KMS-11 (cell line): ENCODE results near the gene SEZ6L2.
"Not testable (repeated sequence)": the region's sequence is repeated elsewhere in the genome, so short reads cannot be mapped to it uniquely, and the experiment has no call there.

ENCODE experiments used
- H2AFZ ChIP-seq: fragments of 200-600 bp; sonication (generic); 2 replicates; pipeline ENCODE4 v1.6.1; 2016; ENCODE audit warnings: antibody characterized with exemption, mixed run types, low read depth
- H3K27ac ChIP-seq: fragments of 200-600 bp; sonication (generic); 2 replicates; pipeline ENCODE4 v1.6.1; 2016; ENCODE audit warnings: mild to moderate bottlenecking, mixed run types
- H3K27me3 ChIP-seq: fragments of 200-600 bp; sonication (generic); 2 replicates; pipeline ENCODE4 v1.6.1; 2017; ENCODE audit warnings: mild to moderate bottlenecking, low read depth, mixed run types, moderate library complexity; ENCODE audit not compliant: insufficient read depth
- H3K36me3 ChIP-seq: fragments of 200-600 bp; sonication (generic); 2 replicates; pipeline ENCODE4 v1.6.1; 2017; ENCODE audit warnings: mild to moderate bottlenecking, mixed run types; ENCODE audit not compliant: insufficient read depth
- H3K4me1 ChIP-seq: fragments of 200-600 bp; sonication (generic); 2 replicates; pipeline ENCODE4 v1.6.1; 2016; ENCODE audit warnings: mild to moderate bottlenecking, low read depth, mixed run types; ENCODE audit not compliant: poor library complexity, severe bottlenecking
- H3K4me2 ChIP-seq: fragments of 200-600 bp; sonication (generic); 2 replicates; pipeline ENCODE4 v1.7.0; 2016; ENCODE audit warnings: mild to moderate bottlenecking, mixed run types
- H3K4me3 ChIP-seq: fragments of 200-600 bp; sonication (generic); IDR thresholded peaks from 2 replicates; pipeline ENCODE4 v1.6.1; 2017; ENCODE audit warnings: low read depth, low read length, mixed read lengths; ENCODE audit not compliant: insufficient read depth
- H3K79me2 ChIP-seq: fragments of 200-600 bp; sonication (generic); 2 replicates; pipeline ENCODE4 v1.6.1; 2016; ENCODE audit warnings: low read depth, mixed run types; ENCODE audit not compliant: insufficient read depth
- H3K9ac ChIP-seq: fragments of 200-600 bp; sonication (generic); 2 replicates; pipeline ENCODE4 v1.6.1; 2016; ENCODE audit warnings: mild to moderate bottlenecking, mixed run types
- H4K20me1 ChIP-seq: fragments of 200-600 bp; sonication (generic); 2 replicates; pipeline ENCODE4 v1.6.1; 2016; ENCODE audit warnings: mild to moderate bottlenecking, mixed run types; ENCODE audit not compliant: insufficient read depth
- TF ChIP-seq, protein P1 (sequence below): fragments of 200-600 bp; sonication (generic); conservative IDR thresholded peaks from 2 replicates; pipeline ENCODE4 v1.6.1; 2017; ENCODE audit warnings: low read depth, mild to moderate bottlenecking, antibody characterized with exemption, low read length, moderate library complexity, mixed read lengths

SEZ6L2 gene

DNA sequence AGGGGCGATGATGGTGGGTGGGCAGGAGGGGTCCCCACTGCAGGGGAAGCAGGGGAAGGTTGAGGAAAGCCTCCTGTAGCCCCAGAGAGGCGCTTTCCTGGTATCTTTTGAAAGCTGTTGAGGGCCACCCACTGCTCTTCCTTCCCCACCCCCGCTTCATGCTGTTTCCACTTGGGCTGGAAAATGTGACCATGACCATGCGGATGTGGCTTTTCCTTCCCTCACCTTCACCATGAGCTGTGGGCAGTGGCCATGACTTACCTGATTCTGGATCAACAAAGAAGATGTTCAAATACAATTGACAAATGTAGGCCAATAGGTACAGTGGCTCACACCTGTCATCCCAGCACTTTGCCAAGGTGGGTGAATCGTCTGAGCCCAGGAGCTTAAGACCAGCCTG, 65.3 kb downstream of the SEZ6L2 start:
- Histone ChIP-seq H3K27me3 (no peaks in the 10 kb centered on the region), H3K79me2 (no peaks in the 10 kb centered on the region), H3K27ac (no peak overlapping the region)

DNA sequence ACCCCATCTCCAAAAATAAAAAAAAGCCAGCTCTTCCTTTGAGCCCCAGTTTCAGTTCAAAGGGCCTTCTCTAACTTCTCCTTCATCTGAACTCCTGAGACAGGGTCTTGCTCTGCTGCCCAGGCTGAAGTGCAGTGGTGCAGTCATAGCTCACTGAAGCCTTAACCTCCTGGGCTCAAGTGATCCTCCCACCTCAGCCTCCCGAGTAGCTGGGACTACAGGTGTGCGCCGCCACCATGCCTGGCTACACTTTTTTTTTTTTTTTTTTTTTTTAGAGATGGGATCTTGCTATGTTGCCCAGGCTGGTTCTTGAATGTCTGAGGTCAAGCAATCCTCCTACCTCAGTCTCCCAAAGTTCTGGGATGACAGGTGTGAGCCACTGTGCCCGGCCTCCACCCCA, 66.1 kb downstream of the SEZ6L2 start:
- not testable (repeated sequence) for H3K4me3 ChIP-seq, H3K79me2 ChIP-seq, H3K36me3 ChIP-seq, H3K27ac ChIP-seq, H2AFZ ChIP-seq, H4K20me1 ChIP-seq, H3K4me2 ChIP-seq, H3K27me3 ChIP-seq, H3K9ac ChIP-seq, H3K4me1 ChIP-seq

More for the DNA sequence above, 65.3 kb downstream of the SEZ6L2 start:
- no peaks in the 10 kb centered on the region for H3K4me1 ChIP-seq
- TF ChIP-seq, protein P1, sequence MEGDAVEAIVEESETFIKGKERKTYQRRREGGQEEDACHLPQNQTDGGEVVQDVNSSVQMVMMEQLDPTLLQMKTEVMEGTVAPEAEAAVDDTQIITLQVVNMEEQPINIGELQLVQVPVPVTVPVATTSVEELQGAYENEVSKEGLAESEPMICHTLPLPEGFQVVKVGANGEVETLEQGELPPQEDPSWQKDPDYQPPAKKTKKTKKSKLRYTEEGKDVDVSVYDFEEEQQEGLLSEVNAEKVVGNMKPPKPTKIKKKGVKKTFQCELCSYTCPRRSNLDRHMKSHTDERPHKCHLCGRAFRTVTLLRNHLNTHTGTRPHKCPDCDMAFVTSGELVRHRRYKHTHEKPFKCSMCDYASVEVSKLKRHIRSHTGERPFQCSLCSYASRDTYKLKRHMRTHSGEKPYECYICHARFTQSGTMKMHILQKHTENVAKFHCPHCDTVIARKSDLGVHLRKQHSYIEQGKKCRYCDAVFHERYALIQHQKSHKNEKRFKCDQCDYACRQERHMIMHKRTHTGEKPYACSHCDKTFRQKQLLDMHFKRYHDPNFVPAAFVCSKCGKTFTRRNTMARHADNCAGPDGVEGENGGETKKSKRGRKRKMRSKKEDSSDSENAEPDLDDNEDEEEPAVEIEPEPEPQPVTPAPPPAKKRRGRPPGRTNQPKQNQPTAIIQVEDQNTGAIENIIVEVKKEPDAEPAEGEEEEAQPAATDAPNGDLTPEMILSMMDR = no peak
- no peaks in the 10 kb centered on the region for H4K20me1 ChIP-seq
- H3K9ac ChIP-seq = no peak overlapping the region
- no peak overlapping the region for H2AFZ ChIP-seq
- H3K36me3 ChIP-seq = no peaks in the 10 kb centered on the region
- H3K4me2 ChIP-seq = no peak overlapping the region
- no peak overlapping the region for H3K4me3 ChIP-seq

DNA sequence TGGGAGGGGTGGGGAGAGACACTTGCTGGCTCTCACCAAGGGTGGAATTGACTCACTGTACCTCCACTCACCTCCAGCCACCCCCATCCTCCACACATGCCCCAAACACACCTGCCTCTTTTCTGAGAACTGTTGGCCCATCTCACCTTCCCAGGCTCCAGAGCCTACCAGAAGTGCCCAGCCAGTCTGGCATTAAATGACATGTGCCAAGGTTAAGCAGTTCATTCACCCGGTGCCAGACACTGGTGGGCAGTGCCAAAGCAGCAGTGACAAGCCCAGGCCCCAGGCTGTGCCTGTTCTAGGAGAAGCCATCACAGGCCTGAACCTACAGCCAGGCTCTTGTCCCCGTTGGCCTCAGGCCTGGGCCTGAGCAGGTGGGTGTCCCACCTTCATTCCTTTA, 67.9 kb downstream of the SEZ6L2 start:
- no peak overlapping the region for H3K4me2 ChIP-seq
- H3K27ac ChIP-seq = no peak overlapping the region
- H3K36me3 ChIP-seq = no peaks in the 10 kb centered on the region
- H4K20me1 ChIP-seq = no peaks in the 10 kb centered on the region
- no peak overlapping the region for H2AFZ ChIP-seq
- H3K9ac ChIP-seq = no peak overlapping the region
- no peaks in the 10 kb centered on the region for H3K27me3 ChIP-seq
- no peaks in the 10 kb centered on the region for H3K4me1 ChIP-seq
- no peaks in the 10 kb centered on the region for H3K79me2 ChIP-seq
- TF ChIP-seq, protein P1 = no peak
- H3K4me3 ChIP-seq = no peak overlapping the region

- no peak overlapping the region for H2AFZ ChIP-seq
- TF ChIP-seq, protein P1 = no peak
- no peak overlapping the region for H3K4me2 ChIP-seq
- H3K27me3 ChIP-seq = no peaks in the 10 kb centered on the region
- no peak overlapping the region for H3K9ac ChIP-seq
- no peaks in the 10 kb centered on the region for H4K20me1 ChIP-seq
- peaks cover 3% of the 10 kb centered on the region for H3K4me1 ChIP-seq
- H3K4me3 ChIP-seq = no peak overlapping the region
- no peaks in the 10 kb centered on the region for H3K36me3 ChIP-seq
- H3K27ac ChIP-seq = no peak overlapping the region
- H3K79me2 ChIP-seq = no peaks in the 10 kb centered on the region
Observed at GRCh38 chr16:29830774-29831173, 68.6 kb downstream of the SEZ6L2 start.

DNA sequence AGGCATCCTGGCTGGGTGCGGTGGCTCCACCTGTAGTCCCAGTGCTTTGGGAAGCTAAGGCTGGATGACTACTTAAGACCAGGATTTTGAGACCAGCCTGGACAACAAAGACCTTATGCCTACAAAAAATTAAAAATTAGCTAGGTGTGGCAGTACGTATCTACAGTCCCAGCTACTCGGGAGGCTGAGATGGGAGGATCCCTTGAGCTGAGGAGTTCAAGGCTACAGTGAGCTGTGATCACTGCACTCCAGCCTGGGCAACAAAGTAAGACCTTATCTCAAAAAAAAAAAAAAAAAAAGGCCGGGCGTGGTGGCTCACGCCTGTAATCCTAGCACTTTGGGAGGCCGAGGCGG, 73.0 kb downstream of the SEZ6L2 start:
- H3K27me3 ChIP-seq = no peaks in the 10 kb centered on the region
- H3K27ac ChIP-seq = no peak overlapping the region
- no peak overlapping the region for H3K4me2 ChIP-seq
- peaks cover 34% of the 10 kb centered on the region for H3K4me1 ChIP-seq
- no peak overlapping the region for H3K9ac ChIP-seq
- H2AFZ ChIP-seq = no peak overlapping the region
- TF ChIP-seq, protein P1 = no peak
- no peaks in the 10 kb centered on the region for H4K20me1 ChIP-seq
- no peaks in the 10 kb centered on the region for H3K36me3 ChIP-seq
- peaks cover 3% of the 10 kb centered on the region; the same call in 1 of the 2 replicates for H3K79me2 ChIP-seq
- no peak overlapping the region for H3K4me3 ChIP-seq
